GM12878 (cell line): ENCODE results near the gene MAX. TPM values are rescaled to one million over a fixed set of nuclear protein-coding genes. Genes with fewer than 3 reads are reported as not detected.

Experiments used
- ATAC-seq: fragments of 200-7000 bp; cut with Tn5 transposase; 3 replicates; pipeline ENCODE4 v1.9.1; 2020; ENCODE audit warnings: mild to moderate bottlenecking, moderate library complexity
- BruUV-seq: library from RNA; stranded (reverse); fragments of 400-500 nt; replicated peaks from 2 replicates; lab custom pipeline; 2021; lab: Mats Ljungman, UMichigan
- CTCF ChIA-PET: fragments of 300-600 bp; sonication (Branson Sonifier 250); formaldehyde crosslinking; extraction: SDS; loops from one replicate; lab custom pipeline; 2021; ENCODE audit warnings: inconsistent platforms; lab: Yijun Ruan, JAX
- POLR2A ChIA-PET: fragments of 350-600 bp; formaldehyde crosslinking; extraction: SDS; loops from one replicate; lab custom pipeline; 2021; ENCODE audit warnings: inconsistent platforms; lab: Charles Lee
- RAD21 ChIA-PET: fragments of 300-600 bp; sonication (Branson Sonifier 250); formaldehyde crosslinking; loops from one replicate; lab custom pipeline; 2023; ENCODE audit warnings: antibody characterized with exemption; ENCODE audit not compliant: unreplicated experiment; lab: Charles Lee
- SMC1A ChIA-PET: fragments of 300-600 bp; sonication (Branson Sonifier 250); formaldehyde crosslinking; loops from one replicate; lab custom pipeline; 2023; ENCODE audit not compliant: unreplicated experiment, uncharacterized antibody; lab: Charles Lee
- DNase-seq: peaks from one replicate; pipeline ENCODE4 v3.0.0-alpha.2; 2011; ENCODE audit warnings: low read depth, low spot score
- FAIRE-seq: peaks from 3 replicates; lab custom pipeline; 2011; peaks lifted over from hg19 to GRCh38; lab: Jason Lieb, UNC
- H2AFZ ChIP-seq: 2 replicates; pipeline ENCODE4 v1.6.0; 2011; ENCODE audit warnings: low read depth, low read length, control low read depth; ENCODE audit not compliant: control insufficient read depth
- H3K27ac ChIP-seq: 2 replicates; pipeline ENCODE4 v1.5.1; 2011; ENCODE audit warnings: control low read depth; ENCODE audit not compliant: control insufficient read depth, insufficient read depth
- H3K27me3 ChIP-seq, 2 experiments: replicated peaks in 1 of 2; 2 replicates each; pipeline versions ENCODE4 v1.6.0 to v1.6.1; 2011; ENCODE audit warnings: low read length in 1 of 2; ENCODE audit not compliant: control insufficient read depth in 2 of 2, insufficient read depth in 2 of 2
- H3K36me3 ChIP-seq, 2 experiments: 2 replicates each; pipeline ENCODE4 v1.5.1; 2011; ENCODE audit warnings: low read length in 1 of 2; ENCODE audit not compliant: control insufficient read depth in 2 of 2, insufficient read depth in 2 of 2
- H3K4me1 ChIP-seq: 2 replicates; pipeline ENCODE4 v1.6.1; 2011; ENCODE audit warnings: mild to moderate bottlenecking, low read length, moderate library complexity, mixed read lengths; ENCODE audit not compliant: control insufficient read depth, insufficient read depth
- H3K4me2 ChIP-seq: 2 replicates; pipeline ENCODE4 v1.6.0; 2011; ENCODE audit warnings: control low read depth; ENCODE audit not compliant: control insufficient read depth, insufficient read depth
- H3K4me3 ChIP-seq: fragments of 200-600 bp; sonication (generic); 2 replicates; pipeline ENCODE4 v1.5.1; 2016
- H3K79me2 ChIP-seq: 2 replicates; pipeline ENCODE4 v1.6.0; 2011; ENCODE audit warnings: low read length; ENCODE audit not compliant: control insufficient read depth, insufficient read depth
- H3K9ac ChIP-seq: 2 replicates; pipeline ENCODE4 v1.8.0; 2011; ENCODE audit warnings: low read length, control low read depth, mixed read lengths; ENCODE audit not compliant: control insufficient read depth, insufficient read depth
- H3K9me3 ChIP-seq: replicated peaks from 3 replicates; pipeline ENCODE4 v1.5.1; 2011; ENCODE audit warnings: mild to moderate bottlenecking, low read length; ENCODE audit not compliant: control insufficient read depth, insufficient read depth
- H4K20me1 ChIP-seq: 2 replicates; pipeline ENCODE4 v1.6.0; 2011; ENCODE audit not compliant: control insufficient read depth, insufficient read depth
- ASH2L ChIP-seq: fragments of 300-600, 200-600 bp; sonication (generic); IDR thresholded peaks from 2 replicates; pipeline ENCODE4 v1.6.1; 2017; ENCODE audit warnings: low read depth, mild to moderate bottlenecking, borderline replicate concordance
- BCLAF1 ChIP-seq: fragments of 450-650 bp; IDR thresholded peaks from 2 replicates; pipeline ENCODE4 v1.6.1; 2017; ENCODE audit warnings: antibody characterized with exemption, mild to moderate bottlenecking, moderate library complexity
- TCF12 ChIP-seq: IDR thresholded peaks from 2 replicates; pipeline ENCODE4 v1.6.1; 2011; ENCODE audit warnings: low read depth, mild to moderate bottlenecking, low read length
- ZNF384 ChIP-seq: IDR thresholded peaks from 2 replicates; pipeline ENCODE4 v1.6.1; 2012; ENCODE audit warnings: low read depth, mild to moderate bottlenecking, low read length, improper control_type of control experiment, borderline replicate concordance
- WGBS: methylation state at CpG from one replicate; pipeline ENCODE4 v1.1.6; 2016; ENCODE audit warnings: low lambda C conversion rate; ENCODE audit not compliant: insufficient replicate concordance, insufficient coverage; ENCODE audit errors: missing lambda C conversion rate; 5-methylcytosine and 5-hydroxymethylcytosine counted together
- in situ Hi-C: fragments of 300-500 bp; cut with MboI; formaldehyde crosslinking; loops from 9 replicates; pipeline ENCODE4 v1.14.3; 2018; ENCODE audit warnings: mixed read lengths
- intact Hi-C: fragments of 100-400 bp; cut with micrococcal nuclease; formaldehyde crosslinking; loops from one replicate; pipeline ENCODE4 v1.14.2; 2022; ENCODE audit not compliant: unreplicated experiment
- polyA plus RNA-seq, 11 experiments: library from polyadenylated mRNA; depleted of rRNA in 4 of 11; unstranded in 6 of 11; stranded (reverse) in 5 of 11; fragments of >200 nt; fragmentation: Nextera tagmentation in 4 of 11; fragmentation: Illumina TruSeq in 1 of 11; extraction: Ambion mirVana in 4 of 11; extraction: Trizol in 1 of 11; gene quantifications; 1 replicate in 1 of 11; 2 replicates in 10 of 11; pipeline versions ENCODE4 v1.2.1 to v1.2.3, GENCODE V29; 2011 to 2016; ENCODE audit warnings: inconsistent platforms in 2 of 11, missing spikeins in 2 of 11, low read depth in 1 of 11
- total RNA-seq, 4 experiments: library from RNA; depleted of rRNA in 3 of 4; stranded (reverse); fragments of >200 nt in 3 of 4; fragmentation: Illumina TruSeq in 1 of 4; extraction: Trizol in 1 of 4; gene quantifications; 2 replicates each; pipeline versions ENCODE4 v1.2.1 to v1.2.3, GENCODE V29; 2013 to 2021
- TF ChIP-seq, protein P1 (sequence below): fragments of 450-650 bp; IDR thresholded peaks from 2 replicates; pipeline ENCODE4 v1.6.1; 2017; ENCODE audit warnings: low read depth, mild to moderate bottlenecking, moderate library complexity

Gene MAX
- total and polyA plus RNA-seq, 10 of the 15 experiments (the other 5 are each of a cell fraction or from before 2014, with no cell fraction given), result 21.5 to 122 (median 67.5) TPM

- ChIA-PET RAD21 (interaction anchor here (1.2 to 2.5 kb wide), 3 partner anchors 9 to 112 kb away, joined by 3 to 11 read pairs (median 3); partner anchors contain the start of gene FNTB), SMC1A (interaction anchor here (0.9 to 1.7 kb wide), 10 partner anchors 17 to 218 kb away, joined by 3 to 6 read pairs (median 4); partner anchors contain the start of gene FNTB), POLR2A (no interaction called here), CTCF (interaction anchor here (0.7 to 2.2 kb wide), 4 partner anchors 50 to 112 kb away, joined by 3 to 11 read pairs (median 6); partner anchors contain the start of gene FNTB)
- Histone ChIP-seq H2AFZ (peak overlapping the region; percentile 8; the same call in 1 of the 2 replicates), H3K27me3 (no peaks in the 10 kb centered on the region), H4K20me1 (no peaks in the 10 kb centered on the region), H3K79me2 (peaks cover 65% of the 10 kb centered on the region), H3K9me3 (no peaks in the 10 kb centered on the region), H3K4me2 (peak overlapping the region; percentile 83), H3K4me3 (peak overlapping the region; percentile 45), H3K9ac (peak overlapping the region; percentile 54), H3K4me1 (peaks cover 9% of the 10 kb centered on the region), H3K36me3 (peaks cover 5 to 17% of the 10 kb centered on the region in 2 experiments), H3K27ac (peak overlapping the region; percentile 52)
- BruUV-seq, result no TSS peak
- no peak for TF ChIP-seq BCLAF1
- 0 out of 2 replicates have a peak, but pooled peaks have one; percentile 66 for TF ChIP-seq ASH2L
- peak; percentile 73 for TF ChIP-seq ZNF384
- TF ChIP-seq, protein P1, sequence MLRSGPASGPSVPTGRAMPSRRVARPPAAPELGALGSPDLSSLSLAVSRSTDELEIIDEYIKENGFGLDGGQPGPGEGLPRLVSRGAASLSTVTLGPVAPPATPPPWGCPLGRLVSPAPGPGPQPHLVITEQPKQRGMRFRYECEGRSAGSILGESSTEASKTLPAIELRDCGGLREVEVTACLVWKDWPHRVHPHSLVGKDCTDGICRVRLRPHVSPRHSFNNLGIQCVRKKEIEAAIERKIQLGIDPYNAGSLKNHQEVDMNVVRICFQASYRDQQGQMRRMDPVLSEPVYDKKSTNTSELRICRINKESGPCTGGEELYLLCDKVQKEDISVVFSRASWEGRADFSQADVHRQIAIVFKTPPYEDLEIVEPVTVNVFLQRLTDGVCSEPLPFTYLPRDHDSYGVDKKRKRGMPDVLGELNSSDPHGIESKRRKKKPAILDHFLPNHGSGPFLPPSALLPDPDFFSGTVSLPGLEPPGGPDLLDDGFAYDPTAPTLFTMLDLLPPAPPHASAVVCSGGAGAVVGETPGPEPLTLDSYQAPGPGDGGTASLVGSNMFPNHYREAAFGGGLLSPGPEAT, result 0 out of 2 replicates have a peak, but pooled peaks have one; percentile 21
- no peak for TF ChIP-seq TCF12
- in situ Hi-C loops (no loop called here), intact Hi-C loops (no loop called here)
- ATAC-seq (0 out of 3 replicates have a peak, but pooled peaks have one; percentile 2), DNase-seq (peak; percentile 37), FAIRE-seq (peak; percentile 18)
- WGBS, result 0% methylated on average over 2 of the region's 2 CpGs
Measured at GRCh38 chr14:65098586-65098985, 3.7 kb downstream of the MAX start.
